Measurements from ENCODE around the gene PPP1R18.

DNA sequence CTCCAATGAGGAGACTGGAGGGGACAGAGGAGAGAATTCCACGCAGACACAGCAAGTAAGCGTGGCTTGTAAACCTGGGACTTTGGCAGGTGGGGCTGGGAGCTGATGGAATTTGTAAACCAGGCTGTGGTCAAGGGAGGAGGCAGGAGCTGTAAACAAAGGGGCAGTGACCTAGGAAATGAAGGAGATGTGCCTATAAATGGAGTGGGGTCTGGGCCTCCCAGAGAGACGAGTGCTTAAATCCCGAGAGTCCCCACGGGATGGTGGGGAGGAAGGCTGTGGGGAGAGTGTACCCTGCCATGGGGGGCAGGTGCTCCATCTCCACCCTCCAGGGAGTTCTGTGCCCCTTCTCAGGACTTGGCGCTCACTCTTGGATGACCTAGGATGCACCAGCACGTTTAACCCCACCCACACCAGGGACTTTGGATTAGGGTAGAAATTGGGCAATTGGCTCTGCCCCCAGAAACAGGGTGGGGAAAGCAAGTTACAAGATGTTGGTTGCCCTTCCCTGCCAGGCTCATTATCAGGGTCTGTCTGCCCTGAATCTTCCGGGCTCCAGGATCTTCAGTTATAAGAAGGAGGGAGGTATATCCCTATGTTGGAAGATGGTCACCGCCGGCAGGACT lies 9.7 kb downstream of the PPP1R18 start:
- TF ChIP-seq CTCF (IDR thresholded peaks at IDR 0.05) (no peak), POLR2A (IDR thresholded peaks at IDR 0.05) (no peak), POLR2AphosphoS5 (IDR thresholded peaks at IDR 0.05; ENCODE audit: insufficient read depth in 1 of 2, low read depth in 1 of 2) (no peak)

Data from vagina (tissue), 2 donors.